ENCODE measurements around the gene GPC5. TPM values are rescaled to one million over a fixed set of nuclear protein-coding genes. Genes with fewer than 3 reads are reported as not detected.

Gene GPC5
- total and polyA plus RNA-seq, 2 of the 13 experiments (the other 11 are each of a cell fraction or from before 2014, with no cell fraction given), result 0.02 to 0.07 TPM

DNA sequence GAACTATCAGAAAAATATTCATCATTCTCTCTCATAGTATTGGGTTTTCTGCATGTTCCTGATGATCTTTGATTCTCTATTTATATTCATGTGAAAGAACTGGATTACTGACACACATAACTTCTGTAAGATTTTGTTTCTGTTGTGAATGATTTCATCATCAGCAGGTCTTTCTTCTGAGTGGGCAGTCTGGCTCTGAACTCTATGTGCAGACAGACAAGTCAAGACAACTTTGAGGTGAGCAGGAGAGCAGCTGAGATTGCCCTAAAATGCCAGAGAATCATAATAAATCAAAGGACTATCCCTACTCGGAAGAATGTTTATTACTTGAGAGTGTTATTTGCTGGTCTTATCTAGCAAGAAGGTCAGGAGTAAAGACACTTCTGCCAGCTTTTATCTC lies 1176.1 kb downstream of the GPC5 start:
- 6% methylated on average over 1 of the region's 1 CpG for WGBS (ENCODE audit: low lambda C conversion rate)
- Histone ChIP-seq H2AFZ (ENCODE audit: low read length) (no peak overlapping the region), H3K27ac (ENCODE audit: extremely low read length, insufficient read depth, low read length) (no peak overlapping the region), H4K20me1 (ENCODE audit: insufficient read depth, low read length) (no peaks in the 10 kb centered on the region), H3K9me3 (ENCODE audit: low read length) (no peaks in the 10 kb centered on the region), H3K36me3 (replicated peaks in 1 of 2; ENCODE audit: control insufficient read depth in 1 of 2, insufficient read depth in 2 of 2, low read length in 2 of 2) (no peaks in the 10 kb centered on the region), H3K9ac (ENCODE audit: insufficient read depth, low read depth, low read length) (no peak overlapping the region), H3K79me2 (ENCODE audit: insufficient read depth, low read length) (no peaks in the 10 kb centered on the region), H3K4me1 (ENCODE audit: insufficient read depth, low read length) (no peaks in the 10 kb centered on the region), H3K27me3 (ENCODE audit: control insufficient read depth in 1 of 2, insufficient read depth in 2 of 2, low read length in 2 of 2) (no peaks in the 10 kb centered on the region), H3K4me2 (ENCODE audit: low read depth, low read length) (no peak overlapping the region), H3K4me3 (replicated peaks in 1 of 3; ENCODE audit: insufficient read depth in 1 of 3, low read depth in 2 of 3, low read length in 3 of 3) (no peak overlapping the region)
- no peak for TF ChIP-seq SUZ12 (IDR thresholded peaks at IDR 0.05; ENCODE audit: low read depth, low read length)
- 0 out of 2 replicates have a peak, but pooled peaks have one; percentile 4 for TF ChIP-seq CEBPB (IDR thresholded peaks at IDR 0.05; ENCODE audit: borderline replicate concordance, low read depth, low read length)
- DNase-seq (ENCODE audit: low spot score) (no peak), ATAC-seq (no peak), FAIRE-seq (no peak)
- in situ Hi-C loops (cut with HindIII; ENCODE audit: extremely low pct_ligation_motif_present, low pct_unique_long_range_greater_than_20kb) (no loop called here), intact Hi-C loops (cut with micrococcal nuclease; ENCODE audit: unreplicated experiment) (loop anchor here (5.0 kb wide), 1 partner anchor 1788 kb away; no protein-coding TSS in a partner anchor)
- no TSS peak for BruUV-seq (replicated peaks)
- POLR2A ChIA-PET, result no interaction called here
- CTCF ChIA-PET (ENCODE audit: low intra/inter-chr PET ratio, low total read pairs), result no interaction called here

- H3K4me1 ChIP-seq (ENCODE audit: insufficient read depth, low read length), result no peaks in the 10 kb centered on the region
- intact Hi-C loops (cut with micrococcal nuclease; ENCODE audit: unreplicated experiment) (no loop called here), in situ Hi-C loops (cut with HindIII; ENCODE audit: extremely low pct_ligation_motif_present, low pct_unique_long_range_greater_than_20kb) (no loop called here)
- POLR2A ChIA-PET, result no interaction called here
- no peak overlapping the region for H3K27ac ChIP-seq (ENCODE audit: extremely low read length, insufficient read depth, low read length)
- ATAC-seq (no peak), DNase-seq (ENCODE audit: low spot score) (no peak), FAIRE-seq (no peak)
- H3K4me3 ChIP-seq (replicated peaks in 1 of 3; ENCODE audit: insufficient read depth in 1 of 3, low read depth in 2 of 3, low read length in 3 of 3), result no peak overlapping the region
- H3K79me2 ChIP-seq (ENCODE audit: insufficient read depth, low read length), result no peaks in the 10 kb centered on the region
- no peaks in the 10 kb centered on the region for H3K9me3 ChIP-seq (ENCODE audit: low read length)
- no TSS peak for BruUV-seq (replicated peaks)
- no peak overlapping the region for H2AFZ ChIP-seq (ENCODE audit: low read length)
- H3K4me2 ChIP-seq (ENCODE audit: low read depth, low read length), result no peak overlapping the region
- H3K36me3 ChIP-seq (replicated peaks in 1 of 2; ENCODE audit: control insufficient read depth in 1 of 2, insufficient read depth in 2 of 2, low read length in 2 of 2), result no peaks in the 10 kb centered on the region
- 10% methylated on average over 2 of the region's 2 CpGs for WGBS (ENCODE audit: low lambda C conversion rate)
- no peaks in the 10 kb centered on the region for H4K20me1 ChIP-seq (ENCODE audit: insufficient read depth, low read length)
- no peak overlapping the region for H3K9ac ChIP-seq (ENCODE audit: insufficient read depth, low read depth, low read length)
- CTCF ChIA-PET (ENCODE audit: low intra/inter-chr PET ratio, low total read pairs), result no interaction called here
- no peaks in the 10 kb centered on the region for H3K27me3 ChIP-seq (ENCODE audit: control insufficient read depth in 1 of 2, insufficient read depth in 2 of 2, low read length in 2 of 2)
- no peak for TF ChIP-seq RXRA (CRISPR knock-in tag; IDR thresholded peaks at IDR 0.05)
- TF ChIP-seq ZBTB49 (CRISPR knock-in tag; IDR thresholded peaks at IDR 0.05; ENCODE audit: borderline replicate concordance), result no peak
- TF ChIP-seq ONECUT2 (CRISPR knock-in tag; IDR thresholded peaks at IDR 0.05), result no peak
- TF ChIP-seq FOXA1 (IDR thresholded peaks at IDR 0.05), result no peak
- no peak for TF ChIP-seq FOXA1 (CRISPR knock-in tag; IDR thresholded peaks at IDR 0.05)
- TF ChIP-seq ZFP90 (CRISPR knock-in tag; IDR thresholded peaks at IDR 0.05; ENCODE audit: borderline replicate concordance), result no peak
- TF ChIP-seq ASH2L (IDR thresholded peaks at IDR 0.05; ENCODE audit: insufficient read length, low read depth, low read length), result no peak
- no peak for TF ChIP-seq AGO2 (optimal IDR thresholded peaks at IDR 0.05; ENCODE audit: low read depth, low read length)
- TF ChIP-seq, protein P1, sequence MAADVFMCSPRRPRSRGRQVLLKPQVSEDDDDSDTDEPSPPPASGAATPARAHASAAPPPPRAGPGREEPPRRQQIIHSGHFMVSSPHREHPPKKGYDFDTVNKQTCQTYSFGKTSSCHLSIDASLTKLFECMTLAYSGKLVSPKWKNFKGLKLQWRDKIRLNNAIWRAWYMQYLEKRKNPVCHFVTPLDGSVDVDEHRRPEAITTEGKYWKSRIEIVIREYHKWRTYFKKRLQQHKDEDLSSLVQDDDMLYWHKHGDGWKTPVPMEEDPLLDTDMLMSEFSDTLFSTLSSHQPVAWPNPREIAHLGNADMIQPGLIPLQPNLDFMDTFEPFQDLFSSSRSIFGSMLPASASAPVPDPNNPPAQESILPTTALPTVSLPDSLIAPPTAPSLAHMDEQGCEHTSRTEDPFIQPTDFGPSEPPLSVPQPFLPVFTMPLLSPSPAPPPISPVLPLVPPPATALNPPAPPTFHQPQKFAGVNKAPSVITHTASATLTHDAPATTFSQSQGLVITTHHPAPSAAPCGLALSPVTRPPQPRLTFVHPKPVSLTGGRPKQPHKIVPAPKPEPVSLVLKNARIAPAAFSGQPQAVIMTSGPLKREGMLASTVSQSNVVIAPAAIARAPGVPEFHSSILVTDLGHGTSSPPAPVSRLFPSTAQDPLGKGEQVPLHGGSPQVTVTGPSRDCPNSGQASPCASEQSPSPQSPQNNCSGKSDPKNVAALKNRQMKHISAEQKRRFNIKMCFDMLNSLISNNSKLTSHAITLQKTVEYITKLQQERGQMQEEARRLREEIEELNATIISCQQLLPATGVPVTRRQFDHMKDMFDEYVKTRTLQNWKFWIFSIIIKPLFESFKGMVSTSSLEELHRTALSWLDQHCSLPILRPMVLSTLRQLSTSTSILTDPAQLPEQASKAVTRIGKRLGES (CRISPR knock-in tag; IDR thresholded peaks at IDR 0.05; ENCODE audit: borderline replicate concordance), result no peak
- no peak for TF ChIP-seq ZNF337 (CRISPR knock-in tag; IDR thresholded peaks at IDR 0.05; ENCODE audit: borderline replicate concordance, low read depth)
- no peak for TF ChIP-seq IRF9 (CRISPR knock-in tag; IDR thresholded peaks at IDR 0.05; ENCODE audit: borderline replicate concordance)
Observed at GRCh38 chr13:92575777-92576176, 1177.4 kb downstream of the GPC5 start.

Data from HepG2 (cell line).